ENCODE data around the gene SLC4A9. TPM values are rescaled to one million over a fixed set of nuclear protein-coding genes. Genes with fewer than 3 reads are reported as not detected.

Gene SLC4A9
- total and polyA plus RNA-seq, 4 donors, result not detected

DNA sequence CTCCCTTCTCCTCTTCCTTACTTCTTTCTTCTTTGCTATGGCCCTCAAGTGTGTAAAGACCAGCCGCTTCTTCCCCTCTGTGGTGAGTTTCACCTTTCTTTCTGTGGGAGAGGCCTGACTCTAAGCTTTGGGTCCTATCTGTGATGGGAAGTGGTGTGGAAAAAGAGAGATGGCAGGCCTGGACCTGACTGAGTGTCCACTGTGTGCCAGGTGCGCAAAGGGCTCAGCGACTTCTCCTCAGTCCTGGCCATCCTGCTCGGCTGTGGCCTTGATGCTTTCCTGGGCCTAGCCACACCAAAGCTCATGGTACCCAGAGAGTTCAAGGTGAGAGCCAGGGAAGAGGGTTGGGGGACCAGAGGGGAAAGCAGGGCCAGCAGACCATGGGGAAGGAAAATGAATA is 5.9 kb downstream of the SLC4A9 start:
- WGBS, result 96% methylated on average over 4 of the region's 4 CpGs
- Histone ChIP-seq H3K27me3 (ENCODE audit: control insufficient read depth in 4 of 4, insufficient read depth in 4 of 4, low read length in 3 of 4) (no peaks in the 10 kb centered on the region), H3K4me3 (ENCODE audit: low read depth in 1 of 3, low read length in 3 of 3) (no peak overlapping the region), H3K36me3 (ENCODE audit: control insufficient read depth in 4 of 4, insufficient read depth in 3 of 4, low read depth in 1 of 4, low read length in 3 of 4) (no peaks in the 10 kb centered on the region), H3K9ac (ENCODE audit: low read depth in 1 of 2, low read length in 2 of 2) (no peak overlapping the region), H3K27ac (ENCODE audit: low read depth in 1 of 2, low read length in 2 of 2) (no peak overlapping the region), H3K9me3 (ENCODE audit: control insufficient read depth in 4 of 4, low read length in 3 of 4) (no peaks in the 10 kb centered on the region), H3K4me1 (ENCODE audit: control insufficient read depth in 4 of 4, insufficient read depth in 4 of 4, low read length in 3 of 4) (peaks cover 2 to 12% (median 4%) of the 10 kb centered on the region in 4 donors)
- no peak for TF ChIP-seq SP1 (IDR thresholded peaks at IDR 0.05)
- TF ChIP-seq FOXA1 (IDR thresholded peaks at IDR 0.05), result no peak
- TF ChIP-seq FOXA2 (IDR thresholded peaks at IDR 0.05), result no peak
- TF ChIP-seq GABPA (IDR thresholded peaks at IDR 0.05 in 1 of 2, conservative IDR thresholded peaks at IDR 0.05 in 1 of 2), result no peak
- TF ChIP-seq EGR1 (IDR thresholded peaks at IDR 0.05; ENCODE audit: low read depth in 2 of 2), result no peak
- TF ChIP-seq JUND (IDR thresholded peaks at IDR 0.05), result no peak
- DNase-seq (ENCODE audit: low spot score), result no peak

- Histone ChIP-seq H3K9me3 (ENCODE audit: control insufficient read depth in 4 of 4, low read length in 3 of 4) (no peaks in the 10 kb centered on the region), H3K27ac (ENCODE audit: low read depth in 1 of 2, low read length in 2 of 2) (no peak overlapping the region), H3K27me3 (ENCODE audit: control insufficient read depth in 4 of 4, insufficient read depth in 4 of 4, low read length in 3 of 4) (no peaks in the 10 kb centered on the region), H3K36me3 (ENCODE audit: control insufficient read depth in 4 of 4, insufficient read depth in 3 of 4, low read depth in 1 of 4, low read length in 3 of 4) (no peaks in the 10 kb centered on the region), H3K4me1 (ENCODE audit: control insufficient read depth in 4 of 4, insufficient read depth in 4 of 4, low read length in 3 of 4) (peaks cover 2 to 12% (median 4%) of the 10 kb centered on the region in 4 donors), H3K4me3 (ENCODE audit: low read depth in 1 of 3, low read length in 3 of 3) (no peak overlapping the region), H3K9ac (ENCODE audit: low read depth in 1 of 2, low read length in 2 of 2) (no peak overlapping the region)
- TF ChIP-seq REST (IDR thresholded peaks at IDR 0.05), result no peak
- TF ChIP-seq TAF1 (conservative IDR thresholded peaks at IDR 0.05), result no peak
- no peak for TF ChIP-seq SP1 (IDR thresholded peaks at IDR 0.05)
- no peak for TF ChIP-seq GABPA (IDR thresholded peaks at IDR 0.05 in 1 of 2, conservative IDR thresholded peaks at IDR 0.05 in 1 of 2)
- no peak for TF ChIP-seq CTCF (IDR thresholded peaks at IDR 0.05; ENCODE audit: low read depth, low read length, missing input control)
- no peak for TF ChIP-seq FOXA2 (IDR thresholded peaks at IDR 0.05)
- no peak for TF ChIP-seq RAD21 (IDR thresholded peaks at IDR 0.05)
- no peak for TF ChIP-seq ATF3 (IDR thresholded peaks at IDR 0.05)
- DNase-seq (ENCODE audit: low spot score), result no peak
- WGBS, result 84% methylated on average over 7 of the region's 7 CpGs
These were observed 6.7 kb downstream of the SLC4A9 start for GRCh38 chr5:140366589-140367255.
